ENCODE measurements around the gene SNX8.
A peak's percentile ranks its signal among the peaks of the same experiment; 100 is the strongest.
"Not testable (repeated sequence)": the region's sequence is repeated elsewhere in the genome, so short reads cannot be mapped to it uniquely, and the experiment has no call there.

Gene SNX8

GRCh38 chr7:2289621-2290020 is 24.6 kb downstream of the SNX8 start:
- no peak for DNase-seq (ENCODE audit: low spot score)

- DNase-seq (ENCODE audit: low spot score), result peak; percentile 83
These were observed 25.1 kb downstream of the SNX8 start for GRCh38 chr7:2289111-2289586.

- no peak for DNase-seq (ENCODE audit: low spot score)
These were observed 25.7 kb downstream of the SNX8 start for GRCh38 chr7:2288503-2288902.

- no peak for DNase-seq (ENCODE audit: low spot score)
These were observed 26.5 kb downstream of the SNX8 start for GRCh38 chr7:2287745-2288144.

GRCh38 chr7:2283074-2283473 is 31.2 kb downstream of the SNX8 start:
- no peak for DNase-seq (ENCODE audit: low spot score)

- no peak for DNase-seq (ENCODE audit: low spot score)
These were observed 32.0 kb downstream of the SNX8 start for GRCh38 chr7:2282185-2282751.

GRCh38 chr7:2281541-2281940 is 32.7 kb downstream of the SNX8 start:
- DNase-seq (ENCODE audit: low spot score), result peak; percentile 78

GRCh38 chr7:2280424-2280823 is 33.8 kb downstream of the SNX8 start:
- no peak for DNase-seq (ENCODE audit: low spot score)

- no peak for DNase-seq (ENCODE audit: low spot score)
These were observed 34.3 kb downstream of the SNX8 start for GRCh38 chr7:2279896-2280295.

GRCh38 chr7:2278026-2278425 is 36.2 kb downstream of the SNX8 start:
- no peak for DNase-seq (ENCODE audit: low spot score)

GRCh38 chr7:2276107-2276506 is 38.1 kb downstream of the SNX8 start:
- no peak for DNase-seq (ENCODE audit: low spot score)

GRCh38 chr7:2275101-2275500 is 39.1 kb downstream of the SNX8 start:
- DNase-seq (ENCODE audit: low spot score), result no peak

GRCh38 chr7:2274666-2275065 is 39.6 kb downstream of the SNX8 start:
- no peak for DNase-seq (ENCODE audit: low spot score)

GRCh38 chr7:2273866-2274265 is 40.4 kb downstream of the SNX8 start:
- no peak for DNase-seq (ENCODE audit: low spot score)

GRCh38 chr7:2272031-2272430 is 42.2 kb downstream of the SNX8 start:
- no peak for DNase-seq (ENCODE audit: low spot score)

GRCh38 chr7:2271273-2272026 is 42.8 kb downstream of the SNX8 start:
- no peak for DNase-seq (ENCODE audit: low spot score)

- DNase-seq (ENCODE audit: low spot score), result no peak
These were observed 43.7 kb downstream of the SNX8 start for GRCh38 chr7:2270495-2270894.

GRCh38 chr7:2269991-2270460 is 44.2 kb downstream of the SNX8 start:
- DNase-seq (ENCODE audit: low spot score), result no peak

- not testable (repeated sequence) for DNase-seq (ENCODE audit: low spot score)
These were observed 44.9 kb downstream of the SNX8 start for GRCh38 chr7:2269089-2269990.

GRCh38 chr7:2266911-2267310 is 47.3 kb downstream of the SNX8 start:
- no peak for DNase-seq (ENCODE audit: low spot score)

- DNase-seq (ENCODE audit: low spot score), result no peak
These were observed 50.1 kb downstream of the SNX8 start for GRCh38 chr7:2264158-2264557.

- DNase-seq (ENCODE audit: low spot score), result no peak
These were observed 51.1 kb downstream of the SNX8 start for GRCh38 chr7:2263176-2263575.

- no peak for DNase-seq (ENCODE audit: low spot score)
These were observed 52.6 kb downstream of the SNX8 start for GRCh38 chr7:2261611-2262010.
